Naive thymus-derived CD4-positive, alpha-beta T cell (primary cell): ENCODE results near the gene FHIP1B. TPM values are rescaled to one million over a fixed set of nuclear protein-coding genes. Genes with fewer than 3 reads are reported as not detected.
A peak's percentile ranks its signal among the peaks of the same experiment; 100 is the strongest.

ENCODE experiments used
- ATAC-seq: fragments of 150-1000 bp; cut with Tn5 transposase; 2 replicates; pipeline ENCODE4 v1.10.0; 2021; ENCODE audit warnings: mild to moderate bottlenecking, moderate library complexity
- CTCF ChIA-PET: fragments of 350-600 bp; sonication (Branson Sonifier 250); formaldehyde crosslinking; loops from one replicate; lab custom pipeline; 2021; ENCODE audit warnings: antibody characterized with exemption; lab: Charles Lee
- POLR2A ChIA-PET: fragments of 350-600 bp; sonication (Branson Sonifier 250); formaldehyde crosslinking; loops from one replicate; lab custom pipeline; 2021; ENCODE audit warnings: antibody characterized with exemption, inconsistent platforms; lab: Charles Lee
- DNase-seq, 9 donors: peaks; one replicate each; pipeline versions ENCODE4 v3.0.0 to v3.0.0-alpha.2; 2020 to 2022; ENCODE audit warnings: mixed read lengths in 1 of 9
- H3K27ac ChIP-seq: one replicate; pipeline ENCODE4 v1.7.0; 2013; ENCODE audit warnings: mild to moderate bottlenecking, low read depth, low read length, moderate library complexity
- H3K27me3 ChIP-seq, 2 donors: one replicate each; pipeline ENCODE4 v1.7.0; 2013; ENCODE audit warnings: low read length in 2 of 2, mild to moderate bottlenecking in 2 of 2, moderate library complexity in 2 of 2; ENCODE audit not compliant: control insufficient read depth in 2 of 2, insufficient read depth in 2 of 2
- H3K36me3 ChIP-seq, 3 experiments: 1 replicate in 2 of 3; 2 replicates in 1 of 3; pipeline ENCODE4 v1.7.0; 2013; ENCODE audit warnings: low read length in 3 of 3, mild to moderate bottlenecking in 3 of 3, moderate library complexity in 1 of 3; ENCODE audit not compliant: insufficient read depth in 3 of 3, control insufficient read depth in 2 of 3
- H3K4me1 ChIP-seq, 2 donors: one replicate each; pipeline ENCODE4 v1.7.0; 2013; ENCODE audit warnings: low read length in 2 of 2, mild to moderate bottlenecking in 2 of 2, moderate library complexity in 1 of 2; ENCODE audit not compliant: control insufficient read depth in 2 of 2, insufficient read depth in 2 of 2
- H3K4me3 ChIP-seq: 2 replicates; pipeline ENCODE4 v1.7.0; 2013; ENCODE audit warnings: mild to moderate bottlenecking, low read length
- H3K9me3 ChIP-seq, 3 experiments: 1 replicate in 2 of 3; 2 replicates in 1 of 3; pipeline ENCODE4 v1.7.0; 2013; ENCODE audit warnings: low read length in 3 of 3; ENCODE audit not compliant: control insufficient read depth in 2 of 3
- H3K27ac Mint-ChIP-seq, 9 donors: one replicate each; pipeline ENCODE4 v1.8.0; 2020 to 2022; ENCODE audit warnings: mixed read lengths in 9 of 9, mild to moderate bottlenecking in 8 of 9, moderate library complexity in 5 of 9, inconsistent platforms in 2 of 9
- H3K27me3 Mint-ChIP-seq, 5 donors: one replicate each; pipeline ENCODE4 v1.8.0; 2021 to 2022; ENCODE audit warnings: mixed read lengths in 5 of 5, mild to moderate bottlenecking in 1 of 5
- H3K36me3 Mint-ChIP-seq, 5 donors: one replicate each; pipeline ENCODE4 v1.8.0; 2020 to 2022; ENCODE audit warnings: mixed read lengths in 5 of 5, mild to moderate bottlenecking in 3 of 5, inconsistent platforms in 1 of 5
- H3K4me1 Mint-ChIP-seq, 7 donors: one replicate each; pipeline ENCODE4 v1.8.0; 2020 to 2022; ENCODE audit warnings: mixed read lengths in 7 of 7, mild to moderate bottlenecking in 3 of 7, inconsistent platforms in 1 of 7
- H3K4me3 Mint-ChIP-seq, 10 donors: one replicate each; pipeline ENCODE4 v1.8.0; 2020 to 2022; ENCODE audit warnings: mild to moderate bottlenecking in 10 of 10, mixed read lengths in 10 of 10, moderate library complexity in 6 of 10, inconsistent platforms in 2 of 10
- H3K9me3 Mint-ChIP-seq, 11 donors: one replicate each; pipeline ENCODE4 v1.8.0; 2020 to 2022; ENCODE audit warnings: mixed read lengths in 11 of 11, mild to moderate bottlenecking in 4 of 11, inconsistent platforms in 1 of 11, moderate library complexity in 1 of 11
- intact Hi-C, 2 donors: fragments of 100-400 bp; cut with micrococcal nuclease; formaldehyde crosslinking; loops; one replicate each; pipeline ENCODE4 v1.15.1; 2023
- polyA plus RNA-seq, 2 donors: library from polyadenylated mRNA; unstranded; fragments of 300-500 nt; fragmentation: Illumina TruSeq; gene quantifications; one replicate each; pipeline ENCODE4 v1.2.3, GENCODE V29; 2021
- total RNA-seq, 6 experiments: library from RNA in 5 of 6; stranded (reverse) in 5 of 6; gene quantifications; 1 replicate in 5 of 6; 2 replicates in 1 of 6; pipeline ENCODE4 v1.2.3 and lab custom pipeline; 2021 to 2026

The FHIP1B gene
- total and polyA plus RNA-seq, 7 experiments from 2014 or later, result 9.7 to 52.4 (median 31.4) TPM

DNA sequence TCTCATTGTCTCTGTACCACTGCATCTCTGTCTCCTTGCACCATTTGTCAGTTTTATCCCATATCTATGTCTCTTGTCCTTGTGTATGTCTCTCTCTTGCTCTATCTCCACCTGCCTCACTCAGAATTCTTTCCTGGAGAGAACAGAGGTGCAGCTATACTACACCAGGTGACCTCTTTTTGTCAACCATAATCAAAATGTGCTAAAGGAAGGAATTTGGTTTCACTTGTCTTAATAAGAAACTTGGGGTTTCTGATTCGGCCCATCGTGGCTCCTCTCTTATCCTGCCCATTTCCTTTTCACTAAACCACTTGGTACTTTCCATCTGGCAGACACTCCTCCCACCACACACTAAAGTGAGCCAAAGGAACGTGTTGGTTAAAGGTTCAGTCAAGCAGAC is 31.1 kb downstream of the FHIP1B start:
- ATAC-seq (peak; percentile 28), DNase-seq (no peak)
- Histone ChIP-seq H3K27ac (no peak overlapping the region), H3K9me3 (no peaks in the 10 kb centered on the region), H3K27me3 (no peaks in the 10 kb centered on the region), H3K4me3 (no peak overlapping the region), H3K4me1 (peaks cover 0 to 28% of the 10 kb centered on the region in 2 donors), H3K36me3 (no peaks in the 10 kb centered on the region)
- peak overlapping the region in 6 of 9 donors; percentile 6 to 56 (median 12) for H3K27ac Mint-ChIP-seq
- peaks cover 18 to 46% (median 29%) of the 10 kb centered on the region in 7 donors for H3K4me1 Mint-ChIP-seq
- ChIA-PET CTCF (no interaction called here), POLR2A (no interaction called here)
- peaks cover 0 to 2% (median 0%) of the 10 kb centered on the region in 11 donors for H3K9me3 Mint-ChIP-seq
- H3K4me3 Mint-ChIP-seq, result peak overlapping the region in 1 of 10 donors; percentile 61
- no peaks in the 10 kb centered on the region for H3K27me3 Mint-ChIP-seq
- peaks cover 0 to 29% (median 9%) of the 10 kb centered on the region in 5 donors for H3K36me3 Mint-ChIP-seq
- intact Hi-C loops, result no loop called here

- Histone ChIP-seq H3K27ac (no peak overlapping the region), H3K4me3 (no peak overlapping the region), H3K9me3 (no peaks in the 10 kb centered on the region), H3K27me3 (no peaks in the 10 kb centered on the region), H3K36me3 (no peaks in the 10 kb centered on the region), H3K4me1 (peaks cover 0 to 28% of the 10 kb centered on the region in 2 donors)
- peaks cover 0 to 23% (median 9%) of the 10 kb centered on the region in 5 donors for H3K36me3 Mint-ChIP-seq
- DNase-seq (no peak), ATAC-seq (no peak)
- peaks cover 18 to 46% (median 29%) of the 10 kb centered on the region in 7 donors for H3K4me1 Mint-ChIP-seq
- intact Hi-C loops, result no loop called here
- no peaks in the 10 kb centered on the region for H3K27me3 Mint-ChIP-seq
- H3K27ac Mint-ChIP-seq, result no peak overlapping the region
- peaks cover 0 to 2% (median 0%) of the 10 kb centered on the region in 11 donors for H3K9me3 Mint-ChIP-seq
- ChIA-PET CTCF (no interaction called here), POLR2A (no interaction called here)
- no peak overlapping the region for H3K4me3 Mint-ChIP-seq
Observed at GRCh38 chr11:6202041-6202440, 32.4 kb downstream of the FHIP1B start.

- POLR2A ChIA-PET, result interaction anchor here (0.6 kb wide), 1 partner anchor 11 kb away, joined by 3 read pairs; no protein-coding TSS in a partner anchor
- ATAC-seq (peak; percentile 81), DNase-seq (no peak)
- CTCF ChIA-PET, result no interaction called here
- Mint-ChIP-seq H3K4me1 (peaks cover 18 to 48% (median 32%) of the 10 kb centered on the region in 7 donors), H3K27me3 (no peaks in the 10 kb centered on the region), H3K27ac (no peak overlapping the region), H3K9me3 (peaks cover 0 to 2% (median 0%) of the 10 kb centered on the region in 11 donors), H3K36me3 (peaks cover 0 to 19% (median 9%) of the 10 kb centered on the region in 5 donors), H3K4me3 (no peak overlapping the region)
- no peak overlapping the region for H3K27ac ChIP-seq
- H3K4me3 ChIP-seq, result no peak overlapping the region
- intact Hi-C loops, result no loop called here
- no peaks in the 10 kb centered on the region for H3K9me3 ChIP-seq
- no peaks in the 10 kb centered on the region for H3K27me3 ChIP-seq
- H3K36me3 ChIP-seq, result no peaks in the 10 kb centered on the region
- H3K4me1 ChIP-seq, result peaks cover 0 to 28% of the 10 kb centered on the region in 2 donors
Observed at GRCh38 chr11:6201481-6201880, 33.0 kb downstream of the FHIP1B start.

- no peak for DNase-seq
- H3K27ac Mint-ChIP-seq, result peak overlapping the region in 2 of 9 donors; percentile 4 to 77
- peaks cover 0 to 2% (median 0%) of the 10 kb centered on the region in 5 donors for H3K27me3 Mint-ChIP-seq
- Histone ChIP-seq H3K4me1 (peaks cover 0 to 28% of the 10 kb centered on the region in 2 donors), H3K36me3 (no peaks in the 10 kb centered on the region), H3K4me3 (no peak overlapping the region), H3K27me3 (no peaks in the 10 kb centered on the region), H3K9me3 (no peaks in the 10 kb centered on the region), H3K27ac (no peak overlapping the region)
- peaks cover 0 to 18% (median 9%) of the 10 kb centered on the region in 5 donors for H3K36me3 Mint-ChIP-seq
- ChIA-PET POLR2A (interaction anchor here (0.6 kb wide), 1 partner anchor 12 kb away, joined by 3 read pairs; no protein-coding TSS in a partner anchor), CTCF (no interaction called here)
- H3K4me3 Mint-ChIP-seq, result peak overlapping the region in 1 of 10 donors; percentile 2
- intact Hi-C loops, result no loop called here
- H3K4me1 Mint-ChIP-seq, result peaks cover 18 to 53% (median 33%) of the 10 kb centered on the region in 7 donors
- H3K9me3 Mint-ChIP-seq, result peaks cover 0 to 2% (median 0%) of the 10 kb centered on the region in 11 donors
- ATAC-seq, result peak; percentile 74
Observed at GRCh38 chr11:6200975-6201374, 33.5 kb downstream of the FHIP1B start.

DNA sequence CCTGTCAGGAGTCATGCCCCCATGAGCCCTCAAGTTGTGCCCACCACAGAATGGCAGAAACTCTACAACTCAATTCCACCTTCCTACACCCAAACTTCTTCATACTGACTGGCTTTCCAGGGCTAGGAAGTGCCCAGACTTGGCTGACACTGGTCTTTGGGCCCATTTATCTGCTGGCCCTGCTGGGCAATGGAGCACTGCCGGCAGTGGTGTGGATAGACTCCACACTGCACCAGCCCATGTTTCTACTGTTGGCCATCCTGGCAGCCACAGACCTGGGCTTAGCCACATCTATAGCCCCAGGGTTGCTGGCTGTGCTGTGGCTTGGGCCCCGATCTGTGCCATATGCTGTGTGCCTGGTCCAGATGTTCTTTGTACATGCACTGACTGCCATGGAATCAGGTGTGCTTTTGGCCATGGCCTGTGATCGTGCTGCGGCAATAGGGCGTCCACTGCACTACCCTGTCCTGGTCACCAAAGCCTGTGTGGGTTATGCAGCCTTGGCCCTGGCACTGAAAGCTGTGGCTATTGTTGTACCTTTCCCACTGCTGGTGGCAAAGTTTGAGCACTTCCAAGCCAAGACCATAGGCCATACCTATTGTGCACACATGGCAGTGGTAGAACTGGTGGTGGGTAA is 35.1 kb downstream of the FHIP1B start, which contains the start of gene OR52W1:
Gene OR52W1, plus strand, starts transcription at position 51 of the 637 bp plus-strand sequence. Its CDS starts 0 bp downstream, at position 51.
- Histone ChIP-seq H3K4me3 (no peak within 1 kb of the TSS), H3K27ac (no peak within 1 kb of the TSS), H3K36me3 (no peaks in the 10 kb centered on the region), H3K27me3 (no peaks in the 10 kb centered on the region), H3K9me3 (no peaks in the 10 kb centered on the region), H3K4me1 (peaks cover 0 to 28% of the 10 kb centered on the region in 2 donors)
- ATAC-seq, result no peak
- Mint-ChIP-seq H3K36me3 (peaks cover 0 to 12% (median 5%) of the 10 kb centered on the region in 5 donors), H3K4me3 (no peak within 1 kb of the TSS), H3K4me1 (peaks cover 12 to 42% (median 21%) of the 10 kb centered on the region in 7 donors), H3K27me3 (peaks cover 0 to 2% (median 0%) of the 10 kb centered on the region in 5 donors), H3K9me3 (peaks cover 0 to 2% (median 0%) of the 10 kb centered on the region in 11 donors), H3K27ac (no peak within 1 kb of the TSS)
- DNase-seq, result no peak
- CTCF ChIA-PET, result no interaction called here
- intact Hi-C loops, result no loop called here
- POLR2A ChIA-PET, result no interaction called here

GRCh38 chr11:6197466-6198200 is 36.8 kb downstream of the FHIP1B start:
- H3K27me3 Mint-ChIP-seq, result peaks cover 0 to 6% (median 0%) of the 10 kb centered on the region in 5 donors

More at GRCh38 chr11:6197466-6198200, 36.8 kb downstream of the FHIP1B start:
- Histone ChIP-seq H3K27me3 (no peaks in the 10 kb centered on the region), H3K4me3 (no peak overlapping the region), H3K36me3 (no peaks in the 10 kb centered on the region), H3K27ac (no peak overlapping the region), H3K9me3 (no peaks in the 10 kb centered on the region), H3K4me1 (peaks cover 0 to 12% of the 10 kb centered on the region in 2 donors)
- peaks cover 0 to 7% (median 0%) of the 10 kb centered on the region in 5 donors for H3K36me3 Mint-ChIP-seq
- ChIA-PET CTCF (no interaction called here), POLR2A (no interaction called here)
- intact Hi-C loops, result no loop called here
- peaks cover 0 to 26% (median 6%) of the 10 kb centered on the region in 7 donors for H3K4me1 Mint-ChIP-seq
- DNase-seq, result no peak
- H3K4me3 Mint-ChIP-seq, result no peak overlapping the region
- peaks cover 0 to 2% (median 0%) of the 10 kb centered on the region in 11 donors for H3K9me3 Mint-ChIP-seq
- H3K27ac Mint-ChIP-seq, result no peak overlapping the region
- ATAC-seq, result no peak
